Common myeloid progenitor, CD34-positive (primary cell): ENCODE measurements around the gene GALNT1.
A peak's percentile ranks its signal among the peaks of the same experiment; 100 is the strongest.

Source experiments
- CTCF ChIA-PET: fragments of 350-600 bp; sonication (Branson Sonifier 250); formaldehyde crosslinking; loops from one replicate; lab custom pipeline; 2021; ENCODE audit warnings: antibody characterized with exemption; lab: Charles Lee
- POLR2A ChIA-PET: fragments of 350-600 bp; sonication (Branson Sonifier 250); formaldehyde crosslinking; loops from one replicate; lab custom pipeline; 2021; ENCODE audit warnings: antibody characterized with exemption; lab: Charles Lee
- DNase-seq, 3 donors: peaks; one replicate each; pipeline versions ENCODE4 v3.0.0 to v3.0.0-alpha.2; 2013
- H3K27ac ChIP-seq, 2 experiments: 1 replicate in 1 of 2; 2 replicates in 1 of 2; pipeline ENCODE4 v1.7.0; 2013; ENCODE audit warnings: inconsistent platforms in 2 of 2, low read length in 2 of 2, mild to moderate bottlenecking in 2 of 2, low read depth in 1 of 2, moderate library complexity in 1 of 2; ENCODE audit not compliant: severe bottlenecking in 2 of 2, insufficient read depth in 1 of 2, poor library complexity in 1 of 2
- H3K27me3 ChIP-seq, 5 experiments: replicated peaks in 2 of 5; 1 replicate in 3 of 5; 2 replicates in 2 of 5; pipeline versions ENCODE4 v1.6.1 to v1.7.0; 2013; ENCODE audit warnings: low read length in 4 of 5, mild to moderate bottlenecking in 2 of 5, moderate library complexity in 2 of 5, inconsistent platforms in 1 of 5; ENCODE audit not compliant: insufficient read depth in 5 of 5, control insufficient read depth in 4 of 5
- H3K36me3 ChIP-seq, 4 experiments: 1 replicate in 2 of 4; 2 replicates in 2 of 4; pipeline versions ENCODE4 v1.6.1 to v1.7.0; 2013; ENCODE audit warnings: low read length in 3 of 4, control low read depth in 1 of 4, mild to moderate bottlenecking in 1 of 4; ENCODE audit not compliant: control insufficient read depth in 4 of 4, insufficient read depth in 4 of 4
- H3K4me1 ChIP-seq, 4 experiments: 1 replicate in 3 of 4; 2 replicates in 1 of 4; pipeline versions ENCODE4 v1.6.1 to v1.7.1; 2013; ENCODE audit warnings: low read length in 3 of 4, mild to moderate bottlenecking in 3 of 4, control low read depth in 1 of 4, inconsistent platforms in 1 of 4, moderate library complexity in 1 of 4; ENCODE audit not compliant: control insufficient read depth in 4 of 4, insufficient read depth in 4 of 4; ENCODE audit errors: control extremely low read depth in 1 of 4
- H3K4me3 ChIP-seq, 7 experiments: 1 replicate in 4 of 7; 2 replicates in 3 of 7; pipeline versions ENCODE4 v1.5.1 to v1.7.0; 2013; ENCODE audit warnings: mild to moderate bottlenecking in 7 of 7, low read length in 6 of 7, moderate library complexity in 6 of 7, inconsistent platforms in 2 of 7, low read depth in 2 of 7, control low read depth in 1 of 7; ENCODE audit not compliant: insufficient read depth in 4 of 7, control insufficient read depth in 1 of 7; ENCODE audit errors: extremely low read depth in 1 of 7
- H3K9me3 ChIP-seq, 5 experiments: 1 replicate in 4 of 5; 2 replicates in 1 of 5; pipeline versions ENCODE4 v1.6.1 to v1.7.1; 2013; ENCODE audit warnings: low read length in 4 of 5, mild to moderate bottlenecking in 2 of 5, inconsistent platforms in 1 of 5, low read depth in 1 of 5, moderate library complexity in 1 of 5; ENCODE audit not compliant: control insufficient read depth in 4 of 5, insufficient read depth in 2 of 5; ENCODE audit errors: control extremely low read depth in 1 of 5
- WGBS: methylation state at CpG from one replicate; pipeline ENCODE4 v1.1.5; 2013; ENCODE audit not compliant: insufficient coverage; 5-methylcytosine and 5-hydroxymethylcytosine counted together

The GALNT1 gene

GRCh38 chr18:35753306-35753910, 171.9 kb downstream of the GALNT1 start:
- Histone ChIP-seq H3K4me1 (no peaks in the 10 kb centered on the region), H3K27me3 (no peaks in the 10 kb centered on the region), H3K4me3 (no peak overlapping the region), H3K27ac (no peak overlapping the region), H3K9me3 (no peaks in the 10 kb centered on the region), H3K36me3 (no peaks in the 10 kb centered on the region)
- 97% methylated on average over 5 of the region's 5 CpGs for WGBS
- DNase-seq: no peak
- ChIA-PET POLR2A (no interaction called here), CTCF (no interaction called here)

GRCh38 chr18:35754464-35754863, 172.9 kb downstream of the GALNT1 start:
- Histone ChIP-seq H3K27ac (no peak overlapping the region), H3K36me3 (no peaks in the 10 kb centered on the region), H3K4me1 (no peaks in the 10 kb centered on the region), H3K4me3 (no peak overlapping the region), H3K27me3 (no peaks in the 10 kb centered on the region), H3K9me3 (no peaks in the 10 kb centered on the region)
- WGBS: 86% methylated on average over 3 of the region's 4 CpGs
- ChIA-PET POLR2A (no interaction called here), CTCF (interaction anchor here (2.5 kb wide), 1 partner anchor 530 kb away, joined by 11 read pairs; no protein-coding TSS in a partner anchor)
- no peak for DNase-seq

- Histone ChIP-seq H3K36me3 (no peaks in the 10 kb centered on the region), H3K4me1 (no peaks in the 10 kb centered on the region), H3K4me3 (no peak overlapping the region), H3K27ac (no peak overlapping the region), H3K9me3 (no peaks in the 10 kb centered on the region), H3K27me3 (no peaks in the 10 kb centered on the region)
- ChIA-PET CTCF (interaction anchor here (1.1 to 3.0 kb wide), 5 partner anchors 9 to 529 kb away, joined by 3 to 12 read pairs (median 6); no protein-coding TSS in a partner anchor), POLR2A (no interaction called here)
- no peak for DNase-seq
- 97% methylated on average over 7 of the region's 7 CpGs for WGBS
Observed at GRCh38 chr18:35755369-35755768, 173.8 kb downstream of the GALNT1 start.

GRCh38 chr18:35756506-35757117, 175.1 kb downstream of the GALNT1 start:
- Histone ChIP-seq H3K9me3 (no peaks in the 10 kb centered on the region), H3K4me3 (no peak overlapping the region), H3K36me3 (no peaks in the 10 kb centered on the region), H3K27me3 (no peaks in the 10 kb centered on the region), H3K4me1 (no peaks in the 10 kb centered on the region), H3K27ac (no peak overlapping the region)
- CTCF ChIA-PET: interaction anchor here (0.9 to 3.0 kb wide), 10 partner anchors 10 to 528 kb away, joined by 3 to 12 read pairs (median 3); no protein-coding TSS in a partner anchor
- peak; percentile 49 to 77 (median 71) for DNase-seq
- POLR2A ChIA-PET: no interaction called here
- WGBS: 0% methylated on average over 1 of the region's 5 CpGs
